HepG2 (cell line): Measurements from ENCODE around the gene TLR4. TPM values are rescaled to one million over a fixed set of nuclear protein-coding genes. Genes with fewer than 3 reads are reported as not detected.

Source experiments
- ATAC-seq: fragments of 200-7000 bp; cut with Tn5 transposase; 3 replicates; pipeline ENCODE4 v1.9.1; 2020; ENCODE audit warnings: mild to moderate bottlenecking, moderate library complexity
- BruUV-seq: library from RNA; stranded (reverse); fragments of 400-500 nt; replicated peaks from 2 replicates; lab custom pipeline; 2021; lab: Mats Ljungman, UMichigan
- CTCF ChIA-PET: fragments of 300-600 bp; formaldehyde crosslinking; extraction: SDS; loops from one replicate; lab custom pipeline; 2021; ENCODE audit warnings: low total read pairs, inconsistent platforms, low intra/inter-chr PET ratio; lab: Yijun Ruan, JAX
- POLR2A ChIA-PET: fragments of 350-600 bp; sonication (Branson Sonifier 250); formaldehyde crosslinking; loops from one replicate; lab custom pipeline; 2020; ENCODE audit warnings: antibody characterized with exemption, inconsistent platforms; lab: Yijun Ruan, JAX
- DNase-seq: peaks from one replicate; pipeline ENCODE4 v3.0.0-alpha.2; 2015; ENCODE audit warnings: low spot score
- FAIRE-seq: peaks from 3 replicates; lab custom pipeline; 2011; peaks lifted over from hg19 to GRCh38; lab: Jason Lieb, UNC
- H2AFZ ChIP-seq: one replicate; pipeline ENCODE4 v1.6.1; 2011; ENCODE audit warnings: low read length, inconsistent platforms
- H3K27ac ChIP-seq: fragments of 300-600 bp; 3 replicates; pipeline ENCODE4 v1.8.0; 2011; ENCODE audit warnings: mixed run types, mild to moderate bottlenecking, mixed read lengths, low read length, inconsistent platforms; ENCODE audit not compliant: insufficient read depth; ENCODE audit errors: extremely low read length
- H3K27me3 ChIP-seq, 2 experiments: fragments of 200-600 bp in 1 of 2; 2 replicates in 1 of 2; 3 replicates in 1 of 2; pipeline versions ENCODE4 v1.6.0 to v1.8.0; 2011; ENCODE audit warnings: low read length in 2 of 2, mild to moderate bottlenecking in 2 of 2, moderate library complexity in 2 of 2, inconsistent platforms in 1 of 2; ENCODE audit not compliant: insufficient read depth in 2 of 2, control insufficient read depth in 1 of 2
- H3K36me3 ChIP-seq, 2 experiments: fragments of 200-600 bp in 1 of 2; replicated peaks in 1 of 2; 2 replicates in 1 of 2; 3 replicates in 1 of 2; pipeline versions ENCODE4 v1.5.1 to v1.8.0; 2011; ENCODE audit warnings: low read length in 2 of 2, inconsistent platforms in 1 of 2; ENCODE audit not compliant: insufficient read depth in 2 of 2, control insufficient read depth in 1 of 2
- H3K4me1 ChIP-seq: 2 replicates; pipeline ENCODE4 v1.5.1; 2012; ENCODE audit warnings: low read length, inconsistent platforms; ENCODE audit not compliant: insufficient read depth
- H3K4me2 ChIP-seq: 2 replicates; pipeline ENCODE4 v1.6.0; 2011; ENCODE audit warnings: low read depth, low read length, inconsistent platforms
- H3K4me3 ChIP-seq, 3 experiments: fragments of 200-600 bp in 1 of 3; sonication (generic), shearing (Covaris generic) in 1 of 3; replicated peaks in 1 of 3; 2 replicates each; pipeline ENCODE4 v1.5.1; 2011 to 2016; ENCODE audit warnings: low read length in 3 of 3, inconsistent platforms in 2 of 3, low read depth in 2 of 3, mild to moderate bottlenecking in 2 of 3, control low read depth in 1 of 3, mixed read lengths in 1 of 3; ENCODE audit not compliant: insufficient read depth in 1 of 3
- H3K79me2 ChIP-seq: one replicate; pipeline ENCODE4 v1.6.1; 2011; ENCODE audit warnings: low read length, inconsistent platforms; ENCODE audit not compliant: insufficient read depth
- H3K9ac ChIP-seq: 2 replicates; pipeline ENCODE4 v1.6.0; 2011; ENCODE audit warnings: mild to moderate bottlenecking, low read depth, low read length, inconsistent platforms; ENCODE audit not compliant: insufficient read depth
- H3K9me3 ChIP-seq: 2 replicates; pipeline ENCODE4 v1.5.1; 2012; ENCODE audit warnings: mild to moderate bottlenecking, low read length
- H4K20me1 ChIP-seq: 2 replicates; pipeline ENCODE4 v1.6.0; 2011; ENCODE audit warnings: inconsistent platforms, mild to moderate bottlenecking, low read length, moderate library complexity; ENCODE audit not compliant: insufficient read depth
- BHLHE40 ChIP-seq: IDR thresholded peaks from 2 replicates; pipeline ENCODE4 v1.6.1; 2011; ENCODE audit warnings: low read length, improper control_type of control experiment
- EHMT2 ChIP-seq: fragments of 200-600 bp; sonication (generic); IDR thresholded peaks from 2 replicates; pipeline ENCODE4 v1.7.0; 2017; ENCODE audit warnings: antibody characterized with exemption, low read depth, low read length, borderline replicate concordance
- HNRNPK ChIP-seq: fragments of 200-400 bp; formaldehyde crosslinking; IDR thresholded peaks from 2 replicates; pipeline ENCODE4 v1.6.1; 2018; ENCODE audit warnings: low read length, low read depth, moderate library complexity, mild to moderate bottlenecking; ENCODE audit not compliant: poor library complexity, severe bottlenecking
- IKZF4 ChIP-seq: sonication (generic); formaldehyde crosslinking; IDR thresholded peaks from 2 replicates; pipeline ENCODE4 v1.5.1; 2020; ENCODE audit warnings: borderline replicate concordance, mild to moderate bottlenecking, low read depth, missing genetic modification reagents; ENCODE audit errors: not compliant biosample characterization
- JUND ChIP-seq: sonication (generic); formaldehyde crosslinking; IDR thresholded peaks from 2 replicates; pipeline ENCODE4 v1.8.0; 2022; ENCODE audit warnings: mild to moderate bottlenecking, missing genetic modification reagents
- NPAS2 ChIP-seq: sonication (generic); formaldehyde crosslinking; IDR thresholded peaks from 2 replicates; pipeline ENCODE4 v1.8.0; 2022; ENCODE audit warnings: mild to moderate bottlenecking, missing genetic modification reagents, borderline replicate concordance
- NR2F2 ChIP-seq: IDR thresholded peaks from 2 replicates; pipeline ENCODE4 v1.6.1; 2012; ENCODE audit warnings: low read depth, inconsistent platforms, borderline replicate concordance
- TOE1 ChIP-seq: sonication (generic); formaldehyde crosslinking; IDR thresholded peaks from 2 replicates; pipeline ENCODE4 v1.4.0; 2020; ENCODE audit warnings: mild to moderate bottlenecking, missing genetic modification reagents
- ZNF761 ChIP-seq: sonication (generic); formaldehyde crosslinking; conservative IDR thresholded peaks from 2 replicates; pipeline ENCODE4 v1.4.0; 2020; ENCODE audit warnings: mild to moderate bottlenecking, missing genetic modification reagents
- ZNF782 ChIP-seq: sonication (generic); formaldehyde crosslinking; IDR thresholded peaks from 2 replicates; pipeline ENCODE4 v1.4.0; 2020; ENCODE audit warnings: missing genetic modification reagents, mild to moderate bottlenecking, borderline replicate concordance
- ZNF850 ChIP-seq: sonication (generic); formaldehyde crosslinking; conservative IDR thresholded peaks from 2 replicates; pipeline ENCODE4 v1.9.0; 2021; ENCODE audit warnings: mild to moderate bottlenecking, missing genetic modification reagents
- ZZZ3 ChIP-seq: sonication (generic); formaldehyde crosslinking; IDR thresholded peaks from 2 replicates; pipeline ENCODE4 v1.4.0; 2020; ENCODE audit warnings: missing genetic modification reagents, mild to moderate bottlenecking, borderline replicate concordance
- WGBS: methylation state at CpG from one replicate; pipeline ENCODE4 v1.1.6; 2017; ENCODE audit warnings: low lambda C conversion rate; 5-methylcytosine and 5-hydroxymethylcytosine counted together
- in situ Hi-C: cut with HindIII; loops from 2 replicates; pipeline ENCODE4 v1.10.0; 2017; ENCODE audit warnings: low pct_unique_long_range_greater_than_20kb; ENCODE audit not compliant: extremely low pct_ligation_motif_present
- intact Hi-C: fragments of 100-400 bp; cut with micrococcal nuclease; formaldehyde crosslinking; loops from one replicate; pipeline ENCODE4 v1.10.0; 2022; ENCODE audit not compliant: unreplicated experiment
- polyA plus RNA-seq, 8 experiments: library from polyadenylated mRNA; depleted of rRNA in 3 of 8; stranded (reverse) in 7 of 8; unstranded in 1 of 8; fragments of >200 nt; fragmentation: Illumina TruSeq in 4 of 8; extraction: Trizol in 4 of 8; gene quantifications; 2 replicates each; pipeline versions ENCODE4 v1.2.1 to v1.2.3, GENCODE V29; 2011 to 2016; ENCODE audit warnings: low read depth in 4 of 8, missing spikeins in 1 of 8, mixed read lengths in 1 of 8; ENCODE audit not compliant: insufficient read depth in 1 of 8
- total RNA-seq, 5 experiments: library from RNA; depleted of rRNA; stranded (reverse); fragments of >200 nt; fragmentation: Illumina TruSeq; extraction: Trizol; gene quantifications; 2 replicates each; pipeline ENCODE4 v1.2.3, GENCODE V29; 2016; ENCODE audit warnings: low read depth in 1 of 5
- TF ChIP-seq, protein P1 (sequence below): sonication (generic); formaldehyde crosslinking; IDR thresholded peaks from 2 replicates; pipeline ENCODE4 v1.8.1; 2023; ENCODE audit warnings: mild to moderate bottlenecking, moderate library complexity, missing genetic modification reagents
- TF ChIP-seq, protein P2 (sequence below): sonication (generic); formaldehyde crosslinking; IDR thresholded peaks from 2 replicates; pipeline ENCODE4 v1.8.0; 2023; ENCODE audit warnings: mild to moderate bottlenecking, missing genetic modification reagents
- TF ChIP-seq, protein P3 (sequence below): sonication (generic); formaldehyde crosslinking; IDR thresholded peaks from 2 replicates; pipeline ENCODE4 v1.8.0; 2022; ENCODE audit warnings: low read depth, missing genetic modification reagents

The TLR4 gene
- total and polyA plus RNA-seq, 2 of the 13 experiments (the other 11 are each of a cell fraction or from before 2014, with no cell fraction given) = 0.07 to 0.22 TPM

DNA sequence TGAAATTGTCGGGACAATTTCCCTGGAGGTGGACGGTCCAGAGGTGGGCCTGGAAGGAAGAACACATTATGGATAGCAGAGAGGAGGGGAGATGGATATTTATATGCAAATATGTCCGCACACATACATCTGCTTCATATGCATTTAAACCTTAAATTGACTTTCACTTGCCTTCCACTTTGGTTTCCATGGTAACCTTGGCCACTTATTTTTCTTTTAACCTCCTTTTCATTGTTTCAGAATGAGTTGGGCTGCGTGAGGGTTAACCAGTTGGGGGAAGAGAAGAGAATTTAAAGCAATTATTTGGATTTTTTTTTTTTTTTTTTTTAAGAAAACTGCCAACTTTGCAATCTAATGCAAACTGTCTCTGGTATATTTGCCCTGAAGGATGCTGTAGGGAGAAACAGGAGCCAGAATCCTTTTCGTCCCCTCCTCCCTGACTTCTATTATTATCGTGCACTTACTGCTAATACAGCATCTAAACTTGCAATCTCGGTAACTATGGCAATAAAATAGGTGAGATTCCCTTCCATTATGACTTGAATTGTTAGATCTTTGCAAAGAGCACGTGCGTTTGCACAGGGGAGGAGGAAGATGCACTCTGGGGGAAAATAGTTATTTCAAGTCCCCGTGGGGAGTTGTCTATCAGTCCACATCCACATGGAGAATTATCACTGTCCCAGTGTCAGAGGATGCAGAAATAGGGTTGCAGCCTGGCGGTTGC is 35.6 kb downstream of the TLR4 start (continued):
- no peak for TF ChIP-seq NPAS2 (CRISPR knock-in tag)
- TF ChIP-seq BHLHE40 = no peak
- TF ChIP-seq HNRNPK = no peak
- TF ChIP-seq ZZZ3 = no peak
- TF ChIP-seq, protein P1, sequence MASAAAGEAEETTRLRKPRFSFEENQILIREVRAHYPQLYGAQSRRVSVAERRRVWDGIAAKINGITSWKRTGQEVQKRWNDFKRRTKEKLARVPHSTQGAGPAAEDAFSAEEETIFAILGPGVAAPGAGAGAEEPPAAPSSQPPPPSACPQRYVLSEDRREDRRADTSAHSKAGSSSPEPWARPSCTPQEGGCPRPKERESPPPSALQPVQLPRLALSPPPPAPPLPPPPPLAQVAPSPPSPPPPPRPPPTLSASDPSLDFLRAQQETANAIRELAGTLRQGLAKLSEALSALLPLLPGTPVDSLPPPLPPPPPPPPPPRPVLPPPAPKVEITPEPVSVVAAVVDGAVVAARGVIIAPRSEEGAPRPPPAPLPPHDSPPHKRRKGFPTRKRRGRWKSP (CRISPR knock-in tag) = no peak
- no peak for TF ChIP-seq ZNF761
- no peak for TF ChIP-seq NR2F2
- TF ChIP-seq, protein P2, sequence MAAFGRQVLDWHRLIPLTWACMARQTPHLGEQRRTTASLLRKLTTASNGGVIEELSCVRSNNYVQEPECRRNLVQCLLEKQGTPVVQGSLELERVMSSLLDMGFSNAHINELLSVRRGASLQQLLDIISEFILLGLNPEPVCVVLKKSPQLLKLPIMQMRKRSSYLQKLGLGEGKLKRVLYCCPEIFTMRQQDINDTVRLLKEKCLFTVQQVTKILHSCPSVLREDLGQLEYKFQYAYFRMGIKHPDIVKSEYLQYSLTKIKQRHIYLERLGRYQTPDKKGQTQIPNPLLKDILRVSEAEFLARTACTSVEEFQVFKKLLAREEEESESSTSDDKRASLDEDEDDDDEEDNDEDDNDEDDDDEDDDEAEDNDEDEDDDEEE (CRISPR knock-in tag) = no peak

DNA sequence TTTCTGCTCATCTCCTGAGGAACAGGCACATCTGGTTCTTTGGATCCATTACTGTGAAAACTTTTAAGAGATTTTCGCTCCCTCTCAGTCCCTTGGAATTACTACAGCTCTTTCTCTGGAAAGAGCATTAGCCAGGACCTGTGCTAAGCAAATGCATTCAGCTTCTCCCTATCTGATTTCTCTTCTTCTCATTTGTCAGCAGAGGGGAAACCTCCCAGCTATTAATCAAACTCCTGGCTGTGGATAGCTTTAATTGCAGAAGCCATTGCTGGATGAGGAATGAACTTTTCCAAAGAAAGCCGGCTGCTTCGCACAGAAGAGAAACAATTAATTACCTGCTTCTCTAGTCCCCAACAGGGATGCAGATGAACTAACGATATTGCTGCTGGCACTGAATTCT is 37.9 kb downstream of the TLR4 start:
- in situ Hi-C loops = no loop called here
- no peaks in the 10 kb centered on the region for H3K36me3 ChIP-seq
- no peak overlapping the region for H2AFZ ChIP-seq
- intact Hi-C loops = no loop called here
- no peak overlapping the region for H3K27ac ChIP-seq
- no peak overlapping the region for H3K9ac ChIP-seq
- H3K79me2 ChIP-seq = no peaks in the 10 kb centered on the region
- no peak for DNase-seq
- POLR2A ChIA-PET = no interaction called here
- CTCF ChIA-PET = no interaction called here
- WGBS = 48% methylated on average over 4 of the region's 4 CpGs
- no peak overlapping the region for H3K4me2 ChIP-seq
- H3K4me3 ChIP-seq = no peak overlapping the region
- H3K9me3 ChIP-seq = no peaks in the 10 kb centered on the region
- no peak for FAIRE-seq
- no peaks in the 10 kb centered on the region; a peak in 2 of 5 replicates for H3K27me3 ChIP-seq
- ATAC-seq = no peak
- no peaks in the 10 kb centered on the region for H3K4me1 ChIP-seq
- no TSS peak for BruUV-seq
- H4K20me1 ChIP-seq = no peaks in the 10 kb centered on the region
- TF ChIP-seq IKZF4 (CRISPR knock-in tag) (no peak), EHMT2 (no peak), ZNF782 (CRISPR knock-in tag) (no peak), JUND (CRISPR knock-in tag) (no peak), TOE1 (CRISPR knock-in tag) (no peak), ZNF850 (CRISPR knock-in tag) (no peak)
- TF ChIP-seq, protein P3, sequence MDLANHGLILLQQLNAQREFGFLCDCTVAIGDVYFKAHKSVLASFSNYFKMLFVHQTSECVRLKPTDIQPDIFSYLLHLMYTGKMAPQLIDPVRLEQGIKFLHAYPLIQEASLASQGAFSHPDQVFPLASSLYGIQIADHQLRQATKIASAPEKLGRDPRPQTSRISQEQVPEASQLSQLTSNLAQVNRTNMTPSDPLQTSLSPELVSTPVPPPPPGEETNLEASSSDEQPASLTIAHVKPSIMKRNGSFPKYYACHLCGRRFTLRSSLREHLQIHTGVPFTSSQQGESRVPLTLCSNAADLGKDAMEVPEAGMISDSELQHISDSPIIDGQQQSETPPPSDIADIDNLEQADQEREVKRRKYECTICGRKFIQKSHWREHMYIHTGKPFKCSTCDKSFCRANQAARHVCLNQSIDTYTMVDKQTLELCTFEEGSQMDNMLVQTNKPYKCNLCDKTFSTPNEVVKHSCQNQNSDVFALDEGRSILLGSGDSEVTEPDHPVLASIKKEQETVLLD (CRISPR knock-in tag) = no peak
